HepG2 (cell line): ENCODE results near the gene SV2B.

Experiments
- CTCF ChIP-seq: sonication (generic); formaldehyde crosslinking; IDR thresholded peaks from 2 replicates; pipeline ENCODE4 v1.5.0; 2020; ENCODE audit warnings: mild to moderate bottlenecking, missing genetic modification reagents, moderate library complexity
- DPF2 ChIP-seq: sonication (generic); formaldehyde crosslinking; IDR thresholded peaks from 2 replicates; pipeline ENCODE4 v1.4.0; 2020; ENCODE audit warnings: mild to moderate bottlenecking, low read depth, missing genetic modification reagents, borderline replicate concordance
- JUND ChIP-seq: sonication (generic); formaldehyde crosslinking; IDR thresholded peaks from 2 replicates; pipeline ENCODE4 v1.8.0; 2022; ENCODE audit warnings: mild to moderate bottlenecking, missing genetic modification reagents
- KDM6A ChIP-seq: IDR thresholded peaks from 2 replicates; pipeline ENCODE4 v1.6.1; 2016; ENCODE audit warnings: low read depth
- MAFG ChIP-seq: sonication (generic); formaldehyde crosslinking; IDR thresholded peaks from 2 replicates; pipeline ENCODE4 v1.5.1; 2020; ENCODE audit warnings: mild to moderate bottlenecking, missing genetic modification reagents
- MAFK ChIP-seq, 2 experiments: IDR thresholded peaks in 1 of 2; conservative IDR thresholded peaks in 1 of 2; 2 replicates each; pipeline ENCODE4 v1.6.1; 2011; ENCODE audit warnings: improper control_type of control experiment in 2 of 2, low read length in 2 of 2
- POLR2A ChIP-seq, 2 experiments: IDR thresholded peaks; 2 replicates each; pipeline ENCODE4 v1.6.1; 2011; ENCODE audit warnings: low read depth in 2 of 2, low read length in 2 of 2, mild to moderate bottlenecking in 1 of 2, moderate library complexity in 1 of 2; ENCODE audit not compliant: insufficient read depth in 1 of 2
- POLR2AphosphoS5 ChIP-seq: IDR thresholded peaks from 2 replicates; pipeline ENCODE4 v1.6.1; 2012; ENCODE audit warnings: low read depth, low read length
- RAD21 ChIP-seq: fragments of 450-650 bp; formaldehyde crosslinking; IDR thresholded peaks from 2 replicates; pipeline ENCODE4 v1.5.0; 2020; ENCODE audit warnings: mild to moderate bottlenecking

- TF ChIP-seq JUND (CRISPR knock-in tag): no peak
- no peak for TF ChIP-seq RAD21 (CRISPR knock-in tag)
- TF ChIP-seq DPF2: no peak
- TF ChIP-seq CTCF (CRISPR knock-in tag): no peak
- TF ChIP-seq POLR2AphosphoS5: no peak
- no peak for TF ChIP-seq MAFK (conservative IDR thresholded peaks at IDR 0.05 in 1 of 2, IDR thresholded peaks at IDR 0.05 in 1 of 2; ENCODE audit: low read length in 2 of 2)
- no peak for TF ChIP-seq MAFG (CRISPR knock-in tag)
- no peak for TF ChIP-seq POLR2A (IDR thresholded peaks at IDR 0.05; ENCODE audit: insufficient read depth in 1 of 2, low read depth in 2 of 2, low read length in 2 of 2)
- TF ChIP-seq KDM6A (CRISPR knock-in tag): no peak
Measured at GRCh38 chr15:91196768-91197167, 96.7 kb downstream of the SV2B start.
